Measurements from ENCODE around the gene TAF4B. TPM values are rescaled to one million over a fixed set of nuclear protein-coding genes. Genes with fewer than 3 reads are reported as not detected.

TAF4B gene
- total and polyA plus RNA-seq, 2 of the 8 experiments (the other 6 are each of a cell fraction or from before 2014, with no cell fraction given) = 9.3 to 19.8 TPM

Small RNAs within 50 kb of the gene (small RNA-seq; reads per million reads assigned to genes)
- not detected for gene RNU6-1289P (ENCODE audit: insufficient read depth)

Other genes with a start within 250 kb of the TAF4B start
- 82.3 and 83.5 TPM in 2 replicates for gene SS18, start 135.8 kb upstream of the TAF4B start, total RNA-seq (2021; fragmentation: NEBNext Ultra II Directional; extraction: Animal tissue kit (Norgen Biotek cat#: 25700))
- 106 and 189 TPM in 2 replicates for gene SS18, start 135.8 kb upstream of the TAF4B start, polyA plus RNA-seq (2011; rRNA removed)
- gene PSMA8, start 92.6 kb upstream of the TAF4B start, total RNA-seq (2021; fragmentation: NEBNext Ultra II Directional; extraction: Animal tissue kit (Norgen Biotek cat#: 25700)) = not detected in 2 replicates
- not detected in 2 replicates for gene PSMA8, start 92.6 kb upstream of the TAF4B start, polyA plus RNA-seq (2011; rRNA removed)